AG10803 (cell line): ENCODE results near the gene PTPN21.
"Not testable (repeated sequence)": the region's sequence is repeated elsewhere in the genome, so short reads cannot be mapped to it uniquely, and the experiment has no call there.

Source experiments
- DNase-seq: peaks from one replicate; pipeline ENCODE4 v3.0.0; 2010; ENCODE audit warnings: low read depth
- H3K4me3 ChIP-seq: 2 replicates; pipeline ENCODE4 v1.5.1; 2011; ENCODE audit warnings: mild to moderate bottlenecking, low read length, control low read depth
- CTCF ChIP-seq: conservative IDR thresholded peaks from 2 replicates; pipeline ENCODE4 v1.5.1; 2011; ENCODE audit warnings: mild to moderate bottlenecking, low read length, control low read depth, inconsistent platforms

Gene PTPN21

GRCh38 chr14:88533064-88533602 lies 21.7 kb downstream of the PTPN21 start:
- DNase-seq = no peak
- H3K4me3 ChIP-seq = no peak overlapping the region
- no peak for TF ChIP-seq CTCF

- DNase-seq, H3K4me3 ChIP-seq: not testable (repeated sequence)
Observed at GRCh38 chr14:88529889-88530288, 24.9 kb downstream of the PTPN21 start.

- TF ChIP-seq CTCF = no peak
- H3K4me3 ChIP-seq = no peak overlapping the region
- DNase-seq = no peak
Observed at GRCh38 chr14:88522393-88522792, 32.4 kb downstream of the PTPN21 start.

- no peak overlapping the region for H3K4me3 ChIP-seq
- no peak for TF ChIP-seq CTCF
- peak; percentile 17 for DNase-seq
Observed at GRCh38 chr14:88521818-88522217, 33.0 kb downstream of the PTPN21 start.

GRCh38 chr14:88519907-88520306 lies 34.9 kb downstream of the PTPN21 start:
- H3K4me3 ChIP-seq = no peak overlapping the region
- no peak for TF ChIP-seq CTCF
- DNase-seq = no peak

- DNase-seq = peak; percentile 69
- no peak for TF ChIP-seq CTCF
Observed at GRCh38 chr14:88518592-88519512, 36.0 kb downstream of the PTPN21 start.

GRCh38 chr14:88516861-88517357 lies 37.9 kb downstream of the PTPN21 start:
- DNase-seq = no peak
- no peak for TF ChIP-seq CTCF

More at GRCh38 chr14:88518592-88519512, 36.0 kb downstream of the PTPN21 start:
- H3K4me3 ChIP-seq = no peak overlapping the region

More at GRCh38 chr14:88516861-88517357, 37.9 kb downstream of the PTPN21 start:
- no peak overlapping the region for H3K4me3 ChIP-seq
